NOMO-1 (cell line): ENCODE results near the gene CDH4.

Experiments used
- DNase-seq, 2 experiments: peaks; one replicate each; lab custom pipeline; 2025; ENCODE audit not compliant: unreplicated experiment in 2 of 2; lab: John Stamatoyannopoulos, UW

CDH4 gene

GRCh38 chr20:61322151-61322865 is 70.2 kb downstream of the CDH4 start:
- DNase-seq, result no peak

- no peak for DNase-seq
Observed at GRCh38 chr20:61324906-61325305, 72.8 kb downstream of the CDH4 start.

GRCh38 chr20:61325718-61326117 is 73.7 kb downstream of the CDH4 start:
- DNase-seq, result no peak

- DNase-seq, result no peak
Observed at GRCh38 chr20:61328911-61329558, 77.0 kb downstream of the CDH4 start.

- DNase-seq, result no peak
Observed at GRCh38 chr20:61330441-61330840, 78.4 kb downstream of the CDH4 start.

- DNase-seq, result no peak
Observed at GRCh38 chr20:61331543-61331942, 79.5 kb downstream of the CDH4 start.

GRCh38 chr20:61332016-61332975 is 80.2 kb downstream of the CDH4 start:
- no peak for DNase-seq

GRCh38 chr20:61333484-61334108 is 81.5 kb downstream of the CDH4 start:
- no peak for DNase-seq

- DNase-seq, result no peak
Observed at GRCh38 chr20:61340157-61340556, 88.1 kb downstream of the CDH4 start.

GRCh38 chr20:61341605-61342004 is 89.5 kb downstream of the CDH4 start:
- no peak for DNase-seq

GRCh38 chr20:61343934-61344333 is 91.9 kb downstream of the CDH4 start:
- DNase-seq, result no peak

GRCh38 chr20:61345656-61346055 is 93.6 kb downstream of the CDH4 start:
- DNase-seq, result no peak

- no peak for DNase-seq
Observed at GRCh38 chr20:61346996-61347395, 94.9 kb downstream of the CDH4 start.

- no peak for DNase-seq
Observed at GRCh38 chr20:61347443-61347842, 95.4 kb downstream of the CDH4 start.

- DNase-seq, result no peak
Observed at GRCh38 chr20:61349447-61350165, 97.5 kb downstream of the CDH4 start.

- DNase-seq, result no peak
Observed at GRCh38 chr20:61350500-61351250, 98.6 kb downstream of the CDH4 start.

GRCh38 chr20:61352346-61353260 is 100.5 kb downstream of the CDH4 start:
- no peak for DNase-seq

- no peak for DNase-seq
Observed at GRCh38 chr20:61353261-61354000, 101.4 kb downstream of the CDH4 start.
